H1 (cell line): ENCODE measurements around the gene ABL1. TPM values are rescaled to one million over a fixed set of nuclear protein-coding genes. Genes with fewer than 3 reads are reported as not detected.

ENCODE experiments used
- CTCF ChIA-PET: fragments of 300-600 bp; sonication (Branson Sonifier 250); formaldehyde crosslinking; loops from one replicate; lab custom pipeline; 2021; ENCODE audit not compliant: partially characterized antibody; lab: Charles Lee
- POLR2A ChIA-PET: fragments of 300-600 bp; sonication (Branson Sonifier 250); formaldehyde crosslinking; loops from one replicate; lab custom pipeline; 2021; ENCODE audit warnings: inconsistent platforms; ENCODE audit not compliant: partially characterized antibody; lab: Charles Lee
- DNase-seq, 2 experiments: peaks; one replicate each; pipeline versions ENCODE4 v3.0.0 to v3.0.0-alpha.2; 2010 to 2022; ENCODE audit warnings: low spot score in 2 of 2, low read depth in 1 of 2, mixed read lengths in 1 of 2
- FAIRE-seq: peaks from 2 replicates; lab custom pipeline; 2011; peaks lifted over from hg19 to GRCh38; lab: Jason Lieb, UNC
- H2AFZ ChIP-seq: 2 replicates; pipeline ENCODE4 v1.8.1; 2012; ENCODE audit warnings: low read length, inconsistent platforms
- H2AK5ac ChIP-seq: 2 replicates; pipeline ENCODE4 v1.6.1; 2013; ENCODE audit warnings: low read depth, low read length
- H2BK120ac ChIP-seq: replicated peaks from 2 replicates; pipeline ENCODE3; 2013; ENCODE audit warnings: low read depth, low read length, inconsistent platforms
- H2BK12ac ChIP-seq: 2 replicates; pipeline ENCODE4 v1.6.1; 2013; ENCODE audit warnings: low read depth, low read length
- H2BK15ac ChIP-seq: 2 replicates; pipeline ENCODE4 v1.6.1; 2013; ENCODE audit warnings: low read length
- H2BK20ac ChIP-seq: 2 replicates; pipeline ENCODE4 v1.6.1; 2013; ENCODE audit warnings: low read length
- H2BK5ac ChIP-seq: 2 replicates; pipeline ENCODE4 v1.6.1; 2013; ENCODE audit warnings: low read depth, low read length
- H3K14ac ChIP-seq: 2 replicates; pipeline ENCODE4 v1.6.1; 2013; ENCODE audit warnings: inconsistent platforms; ENCODE audit not compliant: insufficient read length
- H3K18ac ChIP-seq: 2 replicates; pipeline ENCODE4 v1.6.1; 2013; ENCODE audit warnings: low read length; ENCODE audit errors: extremely low read depth
- H3K23ac ChIP-seq: 2 replicates; pipeline ENCODE4 v1.6.1; 2013; ENCODE audit warnings: inconsistent platforms; ENCODE audit not compliant: insufficient read length
- H3K23me2 ChIP-seq: 2 replicates; pipeline ENCODE4 v1.6.1; 2013; ENCODE audit warnings: low read depth, low read length
- H3K27ac ChIP-seq: 2 replicates; pipeline ENCODE4 v1.6.1; 2011; ENCODE audit warnings: low read depth, low read length, inconsistent platforms
- H3K27me3 ChIP-seq, 4 experiments: replicated peaks in 1 of 4; 1 replicate in 1 of 4; 2 replicates in 3 of 4; pipeline versions ENCODE4 v1.6.1 to v1.8.1; 2011 to 2013; ENCODE audit warnings: low read length in 3 of 4, mild to moderate bottlenecking in 3 of 4, inconsistent platforms in 2 of 4, mixed read lengths in 2 of 4, moderate library complexity in 1 of 4; ENCODE audit not compliant: control insufficient read depth in 3 of 4, insufficient read depth in 3 of 4; ENCODE audit errors: extremely low read depth in 1 of 4
- H3K36me3 ChIP-seq, 4 experiments: 2 replicates each; pipeline versions ENCODE4 v1.6.1 to v1.8.1; 2011 to 2013; ENCODE audit warnings: mild to moderate bottlenecking in 4 of 4, low read length in 3 of 4, moderate library complexity in 2 of 4, control low read depth in 1 of 4, inconsistent platforms in 1 of 4; ENCODE audit not compliant: insufficient read depth in 4 of 4, control insufficient read depth in 2 of 4
- H3K4ac ChIP-seq: replicated peaks from 2 replicates; pipeline ENCODE3; 2013; ENCODE audit warnings: low read length, low read depth, mixed read lengths, inconsistent platforms; ENCODE audit not compliant: insufficient read length
- H3K4me1 ChIP-seq, 4 experiments: replicated peaks in 1 of 4; 1 replicate in 1 of 4; 2 replicates in 3 of 4; pipeline versions ENCODE4 v1.6.1 to v1.8.1; 2011 to 2013; ENCODE audit warnings: low read length in 3 of 4, inconsistent platforms in 2 of 4, mixed read lengths in 1 of 4; ENCODE audit not compliant: insufficient read depth in 4 of 4, control insufficient read depth in 3 of 4
- H3K4me2 ChIP-seq, 2 experiments: 2 replicates each; pipeline versions ENCODE4 v1.6.1 to v1.8.1; 2011 to 2013; ENCODE audit warnings: low read depth in 2 of 2, low read length in 2 of 2, control low read depth in 1 of 2, inconsistent platforms in 1 of 2, mild to moderate bottlenecking in 1 of 2; ENCODE audit not compliant: insufficient read depth in 1 of 2
- H3K4me3 ChIP-seq, 4 experiments: fragments of 200-600, 300-600 bp in 1 of 4; sonication (generic), shearing (Covaris generic), sonication (Bioruptor Twin) in 1 of 4; 2 replicates each; pipeline versions ENCODE4 v1.5.1 to v1.8.1; 2011 to 2016; ENCODE audit warnings: low read length in 4 of 4, low read depth in 3 of 4, control low read depth in 2 of 4, inconsistent platforms in 2 of 4, mild to moderate bottlenecking in 2 of 4, mixed read lengths in 1 of 4, moderate library complexity in 1 of 4; ENCODE audit not compliant: insufficient read depth in 2 of 4; ENCODE audit errors: extremely low read depth in 1 of 4
- H3K56ac ChIP-seq: replicated peaks from 2 replicates; pipeline ENCODE3; 2013; ENCODE audit warnings: low read depth, mild to moderate bottlenecking, mixed read lengths, low read length, inconsistent platforms; ENCODE audit not compliant: insufficient read length
- H3K79me1 ChIP-seq: 2 replicates; pipeline ENCODE4 v1.6.1; 2013; ENCODE audit warnings: low read depth, low read length, control low read depth
- H3K79me2 ChIP-seq, 2 experiments: 2 replicates each; pipeline versions ENCODE4 v1.6.1 to v1.8.1; 2012 to 2013; ENCODE audit warnings: low read length in 2 of 2, mild to moderate bottlenecking in 2 of 2, inconsistent platforms in 1 of 2; ENCODE audit not compliant: insufficient read depth in 2 of 2, control insufficient read depth in 1 of 2
- H3K9ac ChIP-seq, 4 experiments: replicated peaks in 1 of 4; 1 replicate in 1 of 4; 2 replicates in 3 of 4; pipeline versions ENCODE4 v1.6.1 to v1.8.1; 2011 to 2013; ENCODE audit warnings: low read depth in 3 of 4, low read length in 3 of 4, control low read depth in 2 of 4, mild to moderate bottlenecking in 2 of 4, moderate library complexity in 2 of 4, inconsistent platforms in 1 of 4; ENCODE audit errors: extremely low read depth in 1 of 4
- H3K9me3 ChIP-seq, 2 experiments: 2 replicates each; pipeline versions ENCODE4 v1.6.1 to v1.8.1; 2012 to 2013; ENCODE audit warnings: mild to moderate bottlenecking in 2 of 2, moderate library complexity in 2 of 2, control low read depth in 1 of 2, inconsistent platforms in 1 of 2, low read depth in 1 of 2, low read length in 1 of 2, mixed read lengths in 1 of 2; ENCODE audit not compliant: insufficient read depth in 2 of 2
- H4K20me1 ChIP-seq, 2 experiments: replicated peaks in 1 of 2; 2 replicates each; pipeline versions ENCODE3 to v1.8.1; 2011 to 2013; ENCODE audit warnings: inconsistent platforms in 2 of 2, low read length in 2 of 2, mild to moderate bottlenecking in 1 of 2; ENCODE audit not compliant: insufficient read depth in 2 of 2, control insufficient read depth in 1 of 2
- H4K5ac ChIP-seq: 2 replicates; pipeline ENCODE4 v1.6.1; 2013; ENCODE audit warnings: low read length, low read depth, mixed read lengths, inconsistent platforms; ENCODE audit not compliant: insufficient read length
- H4K8ac ChIP-seq: 2 replicates; pipeline ENCODE4 v1.8.0; 2013; ENCODE audit warnings: mild to moderate bottlenecking, moderate library complexity, low read length, inconsistent platforms; ENCODE audit not compliant: insufficient read depth; ENCODE audit errors: extremely low read depth
- H4K91ac ChIP-seq: replicated peaks from 2 replicates; pipeline ENCODE3; 2013; ENCODE audit warnings: low read length, mixed read lengths, inconsistent platforms; ENCODE audit not compliant: insufficient read length
- CEBPB ChIP-seq: IDR thresholded peaks from 2 replicates; pipeline ENCODE4 v1.6.1; 2012; ENCODE audit warnings: low read depth, low read length
- CHD1 ChIP-seq: IDR thresholded peaks from 2 replicates; pipeline ENCODE4 v1.6.1; 2012; ENCODE audit warnings: low read depth, low read length, improper control_type of control experiment
- MAFK ChIP-seq: IDR thresholded peaks from 2 replicates; pipeline ENCODE4 v1.6.1; 2012; ENCODE audit warnings: low read depth, mild to moderate bottlenecking, improper control_type of control experiment, low read length
- POLR2AphosphoS5 ChIP-seq: IDR thresholded peaks from 2 replicates; pipeline ENCODE4 v1.6.1; 2011; ENCODE audit warnings: low read depth, low read length
- SP4 ChIP-seq: IDR thresholded peaks from 2 replicates; pipeline ENCODE4 v1.6.1; 2012; ENCODE audit warnings: low read length, inconsistent platforms
- SRF ChIP-seq: IDR thresholded peaks from 2 replicates; pipeline ENCODE4 v1.6.1; 2011; ENCODE audit warnings: mild to moderate bottlenecking, low read depth, low read length, moderate library complexity
- TEAD4 ChIP-seq: IDR thresholded peaks from 2 replicates; pipeline ENCODE4 v1.6.1; 2012; ENCODE audit warnings: low read depth, low read length, inconsistent platforms, mixed read lengths
- ZNF274 ChIP-seq: IDR thresholded peaks from 2 replicates; pipeline ENCODE4 v1.7.0; 2012; ENCODE audit warnings: low read length, borderline replicate concordance; ENCODE audit errors: extremely low read depth
- WGBS, 2 experiments: shearing (Covaris generic) in 1 of 2; methylation state at CpG; one replicate each; pipeline versions ENCODE4 v1.1.6 to v1.1.7; 2013 to 2015; ENCODE audit warnings: low lambda C conversion rate in 2 of 2, mixed read lengths in 2 of 2, inconsistent platforms in 1 of 2, low coverage in 1 of 2, missing lambda C conversion rate in 1 of 2; ENCODE audit not compliant: insufficient replicate concordance in 2 of 2, insufficient coverage in 1 of 2, insufficient read length in 1 of 2; ENCODE audit errors: extremely low coverage in 1 of 2, missing lambda C conversion rate in 1 of 2; 5-methylcytosine and 5-hydroxymethylcytosine counted together
- polyA plus RNA-seq, 7 experiments: library from polyadenylated mRNA; depleted of rRNA in 3 of 7; stranded (reverse) in 5 of 7; unstranded in 2 of 7; fragments of >200 nt in 5 of 7; fragments of 200-250 nt in 2 of 7; gene quantifications; 1 replicate in 5 of 7; 2 replicates in 1 of 7; 4 replicates in 1 of 7; pipeline versions ENCODE4 v1.2.1 to v1.2.3, GENCODE V29; 2011 to 2013; ENCODE audit warnings: missing spikeins in 2 of 7, mixed read lengths in 2 of 7
- total RNA-seq: library from RNA; stranded (reverse); fragmentation: NEBNext Ultra II Directional; extraction: Animal tissue kit (Norgen Biotek cat#: 25700); gene quantifications from 2 replicates; pipeline ENCODE4 v1.2.1, GENCODE V29; 2021
- TF ChIP-seq, protein P1 (sequence below): IDR thresholded peaks from 2 replicates; pipeline ENCODE4 v1.6.1; 2011; ENCODE audit warnings: low read depth, mild to moderate bottlenecking, low read length; ENCODE audit not compliant: insufficient read depth
- TF ChIP-seq, protein P2 (sequence below): IDR thresholded peaks from 2 replicates; pipeline ENCODE4 v1.6.1; 2012; ENCODE audit warnings: inconsistent platforms

The ABL1 gene
- total and polyA plus RNA-seq, 2 of the 8 experiments (the other 6 are each of a cell fraction or from before 2014, with no cell fraction given): 35.3 to 104 TPM

DNA sequence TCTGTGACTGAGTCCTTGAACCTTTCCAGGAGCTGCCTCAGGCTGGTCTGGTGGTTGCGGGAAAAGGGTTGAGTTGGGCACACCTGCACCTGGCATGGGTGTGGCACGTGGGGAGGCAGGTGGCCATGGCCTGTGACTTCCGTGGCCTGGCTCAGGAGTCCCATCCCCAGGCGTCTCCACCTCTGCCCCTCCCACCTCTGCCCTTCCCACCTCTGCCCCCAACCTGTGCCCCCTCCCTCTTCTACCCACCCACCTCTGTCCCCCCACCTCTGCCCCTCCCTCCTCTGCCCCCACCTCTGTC, 63.4 kb downstream of the ABL1 start:
- H4K91ac ChIP-seq: no peak overlapping the region

More for the DNA sequence above, 63.4 kb downstream of the ABL1 start:
- no peak overlapping the region for H3K4me2 ChIP-seq
- H3K4me1 ChIP-seq: peaks cover 0 to 3% (median 0%) of the 10 kb centered on the region in 4 experiments; a peak in 3 of 7 replicates
- 100% methylated on average over 1 of the region's 4 CpGs; no CpG with 5 or more reads in 1 of the 2 experiments for WGBS, 2 experiments
- H2AK5ac ChIP-seq: no peak overlapping the region
- no peaks in the 10 kb centered on the region for H3K36me3 ChIP-seq
- no peak for TF ChIP-seq ZNF274
- TF ChIP-seq CEBPB: no peak
- no peak for TF ChIP-seq MAFK
- TF ChIP-seq CHD1: no peak
- TF ChIP-seq POLR2AphosphoS5: no peak
- TF ChIP-seq, protein P1, sequence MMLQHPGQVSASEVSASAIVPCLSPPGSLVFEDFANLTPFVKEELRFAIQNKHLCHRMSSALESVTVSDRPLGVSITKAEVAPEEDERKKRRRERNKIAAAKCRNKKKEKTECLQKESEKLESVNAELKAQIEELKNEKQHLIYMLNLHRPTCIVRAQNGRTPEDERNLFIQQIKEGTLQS: no peak
- no peak for TF ChIP-seq SP4
- TF ChIP-seq SRF: no peak
- TF ChIP-seq, protein P2, sequence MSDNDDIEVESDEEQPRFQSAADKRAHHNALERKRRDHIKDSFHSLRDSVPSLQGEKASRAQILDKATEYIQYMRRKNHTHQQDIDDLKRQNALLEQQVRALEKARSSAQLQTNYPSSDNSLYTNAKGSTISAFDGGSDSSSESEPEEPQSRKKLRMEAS: no peak
- TF ChIP-seq TEAD4: no peak
- H2BK120ac ChIP-seq: no peak overlapping the region
- no peaks in the 10 kb centered on the region for H3K79me2 ChIP-seq
- no peak overlapping the region for H4K8ac ChIP-seq
- H2BK15ac ChIP-seq: no peak overlapping the region
- CTCF ChIA-PET: no interaction called here
- H3K23ac ChIP-seq: no peak overlapping the region
- H3K23me2 ChIP-seq: no peaks in the 10 kb centered on the region
- H2BK12ac ChIP-seq: no peak overlapping the region
- no peaks in the 10 kb centered on the region for H3K9me3 ChIP-seq
- H3K14ac ChIP-seq: no peak overlapping the region
- H3K56ac ChIP-seq: no peak overlapping the region
- no peak overlapping the region for H3K9ac ChIP-seq
- no peak overlapping the region for H3K4ac ChIP-seq
- H4K20me1 ChIP-seq: peaks cover 0 to 1% of the 10 kb centered on the region in 2 experiments
- no peaks in the 10 kb centered on the region for H3K27me3 ChIP-seq
- no peak overlapping the region for H4K5ac ChIP-seq
- H2BK5ac ChIP-seq: no peak overlapping the region
- H3K79me1 ChIP-seq: no peaks in the 10 kb centered on the region
- H2BK20ac ChIP-seq: no peak overlapping the region
- no peak overlapping the region for H2AFZ ChIP-seq
- FAIRE-seq: no peak
- no peak overlapping the region for H3K4me3 ChIP-seq
- DNase-seq: no peak
- H3K27ac ChIP-seq: no peak overlapping the region
- H3K18ac ChIP-seq: no peak overlapping the region
- POLR2A ChIA-PET: no interaction called here
